HG02870 (cell line): ENCODE data around the gene LRP5.
"Not testable (repeated sequence)": the region's sequence is repeated elsewhere in the genome, so short reads cannot be mapped to it uniquely, and the experiment has no call there.

Experiments used
- ATAC-seq: cut with Tn5 transposase; IDR thresholded peaks from one replicate; pipeline ENCODE4 v1.9.1; 2021; ENCODE audit warnings: mild to moderate bottlenecking, moderate library complexity; ENCODE audit not compliant: unreplicated experiment

Gene LRP5

GRCh38 chr11:68282141-68282860, 30.1 kb upstream of the LRP5 start:
- peak; percentile 72 for ATAC-seq

GRCh38 chr11:68282861-68283230, 29.5 kb upstream of the LRP5 start:
- ATAC-seq, result no peak

GRCh38 chr11:68284588-68284987, 27.8 kb upstream of the LRP5 start:
- not testable (repeated sequence) for ATAC-seq

- ATAC-seq, result no peak
Observed at GRCh38 chr11:68287419-68287818, 25.0 kb upstream of the LRP5 start.

- no peak for ATAC-seq
Observed at GRCh38 chr11:68289456-68289855, 22.9 kb upstream of the LRP5 start.

- ATAC-seq, result no peak
Observed at GRCh38 chr11:68293708-68294107, 18.7 kb upstream of the LRP5 start.

GRCh38 chr11:68295271-68295670, 17.1 kb upstream of the LRP5 start:
- no peak for ATAC-seq

- ATAC-seq, result no peak
Observed at GRCh38 chr11:68295940-68296339, 16.5 kb upstream of the LRP5 start.

GRCh38 chr11:68296344-68297051, 15.9 kb upstream of the LRP5 start:
- no peak for ATAC-seq

- no peak for ATAC-seq
Observed at GRCh38 chr11:68297052-68297378, 15.4 kb upstream of the LRP5 start.

- ATAC-seq, result no peak
Observed at GRCh38 chr11:68297494-68297811, 14.9 kb upstream of the LRP5 start.

GRCh38 chr11:68297812-68298658, 14.4 kb upstream of the LRP5 start:
- no peak for ATAC-seq

GRCh38 chr11:68298659-68299516, 13.5 kb upstream of the LRP5 start:
- ATAC-seq, result no peak

GRCh38 chr11:68299517-68299879, 12.9 kb upstream of the LRP5 start:
- ATAC-seq, result not testable (repeated sequence)

- no peak for ATAC-seq
Observed at GRCh38 chr11:68300076-68300830, 12.1 kb upstream of the LRP5 start.

GRCh38 chr11:68302256-68302655, 10.1 kb upstream of the LRP5 start:
- no peak for ATAC-seq

GRCh38 chr11:68302670-68303069, 9.7 kb upstream of the LRP5 start:
- ATAC-seq, result no peak

GRCh38 chr11:68303083-68303482, 9.3 kb upstream of the LRP5 start:
- no peak for ATAC-seq

- ATAC-seq, result no peak
Observed at GRCh38 chr11:68303982-68304780, 8.2 kb upstream of the LRP5 start.

- no peak for ATAC-seq
Observed at GRCh38 chr11:68306636-68307035, 5.8 kb upstream of the LRP5 start.
